Endothelial cell of umbilical vein (primary cell): ENCODE measurements around the gene EML3. TPM values are rescaled to one million over a fixed set of nuclear protein-coding genes. Genes with fewer than 3 reads are reported as not detected.

Experiments used
- BruUV-seq: library from RNA; stranded (reverse); fragments of 400-500 nt; replicated peaks from 2 replicates; lab custom pipeline; 2021; lab: Mats Ljungman, UMichigan
- CTCF ChIA-PET: fragments of 300-600, 350-600 bp; sonication (Branson Sonifier 250); formaldehyde crosslinking; loops from one replicate; lab custom pipeline; 2021; ENCODE audit warnings: antibody characterized with exemption, inconsistent platforms; lab: Charles Lee
- POLR2A ChIA-PET: fragments of 300-600, 350-600 bp; sonication (Branson Sonifier 250); formaldehyde crosslinking; loops from one replicate; lab custom pipeline; 2021; ENCODE audit warnings: antibody characterized with exemption, inconsistent platforms; lab: Charles Lee
- DNase-seq: peaks from one replicate; pipeline ENCODE4 v3.0.0-alpha.2; 2011; ENCODE audit warnings: low read depth, low spot score
- FAIRE-seq: peaks from 2 replicates; lab custom pipeline; 2011; peaks lifted over from hg19 to GRCh38; lab: Jason Lieb, UNC
- H2AFZ ChIP-seq: 2 replicates; pipeline ENCODE4 v1.6.0; 2012; ENCODE audit warnings: low read depth, low read length, control low read depth, inconsistent platforms
- H3K27ac ChIP-seq: 2 replicates; pipeline ENCODE4 v1.5.1; 2011; ENCODE audit warnings: low read depth, mild to moderate bottlenecking, control low read depth, low read length, moderate library complexity; ENCODE audit not compliant: insufficient read depth
- H3K27me3 ChIP-seq, 2 experiments: 2 replicates each; pipeline versions ENCODE4 v1.6.0 to v1.6.1; 2011; ENCODE audit warnings: low read length in 2 of 2, mixed read lengths in 1 of 2; ENCODE audit not compliant: control insufficient read depth in 2 of 2, insufficient read depth in 2 of 2
- H3K36me3 ChIP-seq, 2 experiments: 2 replicates in 1 of 2; 3 replicates in 1 of 2; pipeline ENCODE4 v1.5.1; 2011; ENCODE audit warnings: low read length in 2 of 2, mild to moderate bottlenecking in 1 of 2, moderate library complexity in 1 of 2; ENCODE audit not compliant: control insufficient read depth in 2 of 2, insufficient read depth in 2 of 2; ENCODE audit errors: extremely low read depth in 1 of 2
- H3K4me1 ChIP-seq: 3 replicates; pipeline ENCODE4 v1.5.1; 2011; ENCODE audit warnings: mild to moderate bottlenecking, low read length; ENCODE audit not compliant: control insufficient read depth, insufficient read depth; ENCODE audit errors: extremely low read depth
- H3K4me2 ChIP-seq: 2 replicates; pipeline ENCODE4 v1.6.1; 2011; ENCODE audit warnings: low read length, control low read depth, mixed read lengths; ENCODE audit not compliant: insufficient read depth
- H3K4me3 ChIP-seq, 3 experiments: fragments of 200-600 bp in 1 of 3; sonication (generic), shearing (Covaris generic) in 1 of 3; replicated peaks in 1 of 3; 2 replicates each; pipeline ENCODE4 v1.5.1; 2011 to 2016; ENCODE audit warnings: control low read depth in 3 of 3, low read length in 3 of 3, mild to moderate bottlenecking in 2 of 3, inconsistent platforms in 1 of 3, low read depth in 1 of 3, moderate library complexity in 1 of 3; ENCODE audit not compliant: insufficient read depth in 1 of 3
- H3K79me2 ChIP-seq: 2 replicates; pipeline ENCODE4 v1.6.0; 2012; ENCODE audit warnings: low read length, inconsistent platforms; ENCODE audit not compliant: control insufficient read depth, insufficient read depth
- H3K9ac ChIP-seq: replicated peaks from 2 replicates; pipeline ENCODE3; 2011; ENCODE audit warnings: low read length, control low read depth; ENCODE audit not compliant: insufficient read depth; ENCODE audit errors: extremely low read depth
- H3K9me1 ChIP-seq: replicated peaks from 3 replicates; pipeline ENCODE4 v1.6.0; 2011; ENCODE audit warnings: mild to moderate bottlenecking, low read length; ENCODE audit not compliant: control insufficient read depth, insufficient read depth; ENCODE audit errors: extremely low read depth
- H3K9me3 ChIP-seq: replicated peaks from 2 replicates; pipeline ENCODE4 v1.5.1; 2012; ENCODE audit warnings: low read length, inconsistent platforms; ENCODE audit not compliant: control insufficient read depth, insufficient read depth
- H4K20me1 ChIP-seq: replicated peaks from 2 replicates; pipeline ENCODE3; 2011; ENCODE audit warnings: mild to moderate bottlenecking, low read length; ENCODE audit not compliant: control insufficient read depth, insufficient read depth; ENCODE audit errors: extremely low read depth
- CTCF ChIP-seq, 2 donors: IDR thresholded peaks; 1 replicate in 1 of 2; 2 replicates in 1 of 2; pipeline ENCODE4 v1.5.1; 2011; ENCODE audit warnings: low read length in 2 of 2, mild to moderate bottlenecking in 2 of 2, moderate library complexity in 2 of 2, control low read depth in 1 of 2, inconsistent platforms in 1 of 2, low read depth in 1 of 2; ENCODE audit not compliant: insufficient read depth in 1 of 2; ENCODE audit errors: extremely low read depth in 1 of 2
- EZH2 ChIP-seq: IDR thresholded peaks from 2 replicates; pipeline ENCODE4 v1.6.1; 2012; ENCODE audit warnings: borderline replicate concordance, low read depth, mild to moderate bottlenecking, moderate library complexity, low read length, inconsistent platforms; ENCODE audit not compliant: severe bottlenecking
- FOS ChIP-seq: IDR thresholded peaks from 2 replicates; pipeline ENCODE4 v1.6.1; 2011; ENCODE audit warnings: mild to moderate bottlenecking, low read length, moderate library complexity, borderline replicate concordance; ENCODE audit not compliant: insufficient read depth
- GATA2 ChIP-seq: IDR thresholded peaks from 2 replicates; pipeline ENCODE4 v1.7.0; 2011; ENCODE audit warnings: low read depth, mild to moderate bottlenecking, moderate library complexity, mixed read lengths, low read length; ENCODE audit not compliant: insufficient read length, insufficient read depth
- JUN ChIP-seq: IDR thresholded peaks from 2 replicates; pipeline ENCODE4 v1.6.1; 2011; ENCODE audit warnings: borderline replicate concordance, low read depth; ENCODE audit not compliant: insufficient read length, insufficient read depth
- MAX ChIP-seq: IDR thresholded peaks from 2 replicates; pipeline ENCODE4 v1.6.1; 2011; ENCODE audit not compliant: insufficient read depth, insufficient read length
- MYC ChIP-seq: IDR thresholded peaks from one replicate; pipeline ENCODE4 v1.6.1; 2011; ENCODE audit warnings: mild to moderate bottlenecking, low read depth, low read length
- POLR2A ChIP-seq: IDR thresholded peaks from 2 replicates; pipeline ENCODE4 v1.6.1; 2012; ENCODE audit warnings: low read depth, mild to moderate bottlenecking, control low read depth, low read length
- POLR2AphosphoS5 ChIP-seq: IDR thresholded peaks from 2 replicates; pipeline ENCODE4 v1.6.1; 2012; ENCODE audit warnings: low read depth, mild to moderate bottlenecking, control low read depth, low read length, moderate library complexity; ENCODE audit not compliant: insufficient read depth
- dilution Hi-C: fragments of 300-500 bp; cut with MboI; formaldehyde crosslinking; loops from one replicate; pipeline ENCODE4 v1.15.0; 2019; ENCODE audit warnings: low sequenced_read_pairs; ENCODE audit not compliant: extremely low pct_ligation_motif_present
- intact Hi-C: fragments of 100-400 bp; cut with micrococcal nuclease; formaldehyde crosslinking; loops from one replicate; pipeline ENCODE4 v1.10.0; 2022
- polyA plus RNA-seq, 4 experiments: library from polyadenylated mRNA; depleted of rRNA in 3 of 4; stranded (reverse) in 3 of 4; unstranded in 1 of 4; fragments of >200 nt; gene quantifications; 2 replicates each; pipeline versions ENCODE4 v1.2.1 to v1.2.3, GENCODE V29; 2011 to 2012; ENCODE audit warnings: missing spikeins in 1 of 4
- total RNA-seq: library from RNA; stranded (reverse); gene quantifications from 2 replicates; pipeline ENCODE4 v1.2.3, GENCODE V29; 2021

EML3 gene
- total and polyA plus RNA-seq, 2 donors (not counting 3 experiments of a cell fraction or from before 2014, with no cell fraction given): 75.7 to 101 TPM

GRCh38 chr11:62656796-62657429 is 44.3 kb upstream of the EML3 start:
- POLR2A ChIA-PET: interaction anchor here (5.3 kb wide), 1 partner anchor 8 kb away, joined by 71 read pairs; the partner anchor contains the start of genes C11orf98 and CSKMT
- no peak overlapping the region for H3K9ac ChIP-seq
- no peaks in the 10 kb centered on the region for H3K36me3 ChIP-seq
- H4K20me1 ChIP-seq: no peaks in the 10 kb centered on the region
- no peak overlapping the region for H3K4me2 ChIP-seq
- peaks cover 11% of the 10 kb centered on the region for H3K79me2 ChIP-seq
- DNase-seq: no peak
- no peak for TF ChIP-seq CTCF (IDR thresholded peaks at IDR 0.05; ENCODE audit: extremely low read depth in 1 of 2, insufficient read depth in 1 of 2, low read depth in 1 of 2, low read length in 2 of 2)
- no peak for TF ChIP-seq JUN
- TF ChIP-seq POLR2AphosphoS5: no peak
- TF ChIP-seq FOS: no peak
- TF ChIP-seq GATA2: no peak
- no peak for TF ChIP-seq EZH2
- no peak for TF ChIP-seq POLR2A
- TF ChIP-seq MAX: no peak
- TF ChIP-seq MYC: no peak
- H3K27me3 ChIP-seq: no peaks in the 10 kb centered on the region
- no peaks in the 10 kb centered on the region for H3K9me1 ChIP-seq
- FAIRE-seq: peak; percentile 47
- H3K27ac ChIP-seq: no peak overlapping the region
- no peak overlapping the region for H3K4me3 ChIP-seq
- CTCF ChIA-PET: interaction anchor here (1.1 to 1.4 kb wide), 3 partner anchors 11 to 262 kb away, joined by 3 to 4 read pairs (median 3); partner anchors contain the start of gene TUT1
- dilution Hi-C loops (no loop called here), intact Hi-C loops (no loop called here)
- H3K9me3 ChIP-seq: no peaks in the 10 kb centered on the region
- H3K4me1 ChIP-seq: no peaks in the 10 kb centered on the region
- BruUV-seq: no TSS peak
- H2AFZ ChIP-seq: no peak overlapping the region
